HG02870 (cell line): Measurements from ENCODE around the gene SNCB.

Experiments
- ATAC-seq: cut with Tn5 transposase; IDR thresholded peaks from one replicate; pipeline ENCODE4 v1.9.1; 2021; ENCODE audit warnings: mild to moderate bottlenecking, moderate library complexity; ENCODE audit not compliant: unreplicated experiment

Gene SNCB

DNA sequence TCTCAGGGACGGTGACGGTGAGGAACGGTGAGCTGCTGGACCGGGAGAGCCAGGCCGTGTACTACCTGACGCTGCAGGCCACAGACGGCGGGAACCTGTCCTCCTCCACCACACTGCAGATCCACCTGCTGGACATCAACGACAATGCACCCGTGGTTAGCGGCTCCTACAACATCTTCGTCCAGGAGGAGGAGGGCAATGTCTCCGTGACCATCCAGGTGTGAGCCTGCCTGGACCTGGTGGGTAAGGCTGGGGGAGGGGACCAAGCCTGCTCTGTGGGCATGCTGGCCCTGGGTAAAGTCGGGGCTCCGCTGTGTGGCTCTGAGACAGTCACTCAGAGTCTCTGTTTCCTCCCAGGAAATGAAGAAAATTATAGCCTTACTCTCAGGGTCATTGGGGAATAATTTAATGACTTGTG, 51.9 kb downstream of the SNCB start:
- no peak for ATAC-seq

DNA sequence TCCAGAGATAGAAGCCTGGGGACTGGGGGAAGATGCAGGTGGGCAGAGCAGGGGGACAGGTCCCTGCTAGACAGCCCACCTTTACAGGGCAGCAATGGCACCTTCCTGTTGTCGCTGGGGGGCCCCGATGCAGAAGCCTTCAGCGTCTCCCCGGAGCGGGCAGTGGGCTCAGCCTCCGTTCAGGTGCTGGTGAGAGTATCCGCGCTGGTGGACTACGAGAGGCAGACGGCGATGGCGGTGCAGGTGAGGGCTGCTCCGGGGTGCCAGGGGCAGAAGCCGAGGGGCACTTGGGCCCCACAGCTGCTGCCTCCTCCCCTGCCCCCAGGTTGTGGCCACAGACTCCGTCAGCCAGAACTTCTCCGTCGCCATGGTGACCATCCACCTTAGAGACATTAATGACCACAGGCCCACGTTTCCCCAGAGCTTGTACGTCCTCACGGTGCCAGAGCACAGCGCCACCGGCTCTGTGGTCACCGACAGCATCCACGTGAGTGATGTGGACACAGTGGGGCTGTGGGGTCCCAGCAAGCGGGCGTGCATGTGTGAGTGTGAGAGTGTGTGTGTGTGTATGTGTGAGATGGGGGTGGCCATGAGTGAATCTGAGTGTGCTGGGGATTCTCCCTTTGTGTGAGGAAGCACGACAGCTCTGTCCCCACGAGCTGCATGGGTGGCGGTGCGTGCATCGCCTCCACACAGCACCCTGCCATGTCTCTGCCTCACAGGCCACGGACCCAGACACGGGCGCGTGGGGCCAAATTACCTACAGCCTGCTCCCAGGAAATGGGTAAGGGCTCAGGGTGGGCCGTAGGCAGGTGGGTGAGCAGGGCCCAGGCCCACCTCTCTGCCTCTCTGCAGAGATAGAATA, 52.8 kb downstream of the SNCB start:
- ATAC-seq = no peak

DNA sequence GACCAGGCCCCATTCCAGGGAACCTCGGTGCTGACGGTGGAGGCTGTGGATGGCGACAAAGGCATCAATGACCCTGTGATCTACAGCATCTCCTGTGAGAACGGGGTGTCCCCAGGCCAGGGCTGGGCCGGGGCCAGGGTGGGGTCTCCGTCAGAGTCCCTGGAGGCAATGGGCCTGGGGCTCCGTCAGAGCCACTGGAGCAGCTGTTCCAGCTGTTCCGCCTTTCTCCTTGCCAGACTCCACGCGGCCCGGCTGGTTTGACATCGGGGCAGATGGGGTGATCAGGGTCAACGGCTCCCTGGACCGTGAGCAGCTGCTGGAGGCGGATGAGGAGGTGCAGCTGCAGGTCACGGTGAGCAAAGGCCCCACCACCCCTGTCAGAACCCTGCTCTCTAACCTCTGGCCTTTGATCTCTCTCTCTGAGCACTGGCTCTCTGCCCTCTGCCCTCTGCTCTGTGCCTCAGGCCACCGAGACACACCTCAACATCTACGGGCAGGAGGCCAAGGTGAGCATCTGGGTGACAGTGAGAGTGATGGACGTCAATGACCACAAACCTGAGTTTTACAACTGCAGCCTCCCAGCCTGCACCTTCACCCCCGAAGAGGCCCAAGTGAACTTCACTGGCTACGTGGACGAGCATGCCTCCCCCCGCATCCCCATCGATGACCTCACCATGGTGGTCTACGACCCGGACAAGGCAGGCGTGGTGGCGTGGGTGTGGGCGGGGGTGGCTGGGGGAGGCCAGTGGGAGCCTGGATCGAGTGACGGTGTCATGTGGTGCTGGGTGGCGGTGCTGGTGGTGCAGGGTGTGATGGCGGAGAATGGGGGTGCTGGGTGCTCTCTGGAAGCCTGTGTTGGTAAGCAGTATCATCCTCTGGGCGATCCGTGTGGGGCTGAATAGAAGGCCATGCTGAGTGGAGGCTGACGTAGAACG, 54.6 kb downstream of the SNCB start:
- no peak for ATAC-seq

DNA sequence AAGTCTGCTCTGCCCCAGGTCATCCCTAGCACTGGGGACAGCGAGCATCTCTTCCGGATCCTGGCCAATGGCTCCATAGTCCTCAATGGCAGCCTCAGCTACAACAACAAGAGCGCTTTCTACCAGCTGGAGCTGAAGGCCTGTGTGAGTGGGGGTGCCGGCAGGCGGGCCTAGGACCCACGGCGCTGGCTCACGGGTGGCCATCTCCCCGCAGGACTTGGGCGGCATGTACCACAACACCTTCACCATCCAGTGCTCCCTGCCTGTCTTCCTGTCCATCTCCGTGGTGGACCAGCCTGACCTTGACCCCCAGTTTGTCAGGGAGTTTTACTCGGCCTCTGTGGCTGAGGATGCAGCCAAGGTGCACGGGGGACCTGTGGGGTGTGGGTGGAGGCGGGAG, 55.3 kb downstream of the SNCB start:
- ATAC-seq = no peak

DNA sequence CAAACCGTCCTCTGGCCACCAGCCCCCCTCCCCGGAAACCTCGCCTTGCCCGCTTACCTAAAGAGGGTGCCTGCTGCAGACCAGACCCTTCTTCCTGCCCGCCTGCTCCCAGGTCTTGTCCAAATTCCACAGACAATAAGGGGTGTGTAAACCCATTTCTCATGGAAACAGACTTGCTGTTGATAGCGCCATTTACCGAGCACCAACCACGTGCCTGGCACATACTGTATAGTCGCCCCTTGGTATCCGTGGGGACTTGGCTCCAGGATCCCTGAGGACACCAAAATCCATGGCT, 56.1 kb downstream of the SNCB start:
- no peak for ATAC-seq

DNA sequence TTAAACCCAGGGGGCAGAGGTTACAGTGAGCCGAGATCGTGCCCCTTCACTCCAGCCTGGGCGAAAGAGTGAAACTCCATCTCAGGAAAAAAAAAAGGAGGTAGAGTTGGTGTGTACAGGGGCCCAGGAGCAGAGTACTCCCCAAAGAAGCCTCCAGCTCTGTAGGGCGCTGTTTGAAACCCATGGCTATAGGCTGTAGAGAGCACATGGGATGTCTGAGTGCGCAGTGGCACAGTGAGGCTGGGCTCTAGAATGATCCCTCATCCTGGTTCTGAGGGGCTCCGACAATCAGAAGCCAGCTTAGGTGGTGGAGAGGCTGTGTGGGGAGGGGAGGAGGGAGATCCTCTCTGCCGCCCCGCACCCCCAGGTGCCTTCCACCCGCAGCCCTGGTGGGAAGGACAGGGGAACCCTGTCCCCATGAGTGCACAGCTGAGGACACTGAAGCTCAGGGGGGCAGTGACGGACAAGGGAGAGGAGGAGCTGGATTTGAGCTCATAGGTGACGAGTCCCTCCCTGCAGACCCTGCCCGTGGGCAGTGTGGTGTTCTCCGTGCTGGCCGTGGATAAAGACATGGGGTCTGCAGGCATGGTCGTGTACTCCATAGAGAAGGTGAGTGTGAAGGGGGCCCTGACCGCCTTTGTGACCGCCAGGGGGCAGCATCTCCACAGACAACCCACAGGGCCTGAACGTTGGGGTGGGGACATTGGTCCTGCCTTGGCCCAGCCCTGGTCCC, 56.6 kb downstream of the SNCB start:
- ATAC-seq = no peak
